HG03460 (cell line): ENCODE data around the gene ABAT.
"Not testable (repeated sequence)": the region's sequence is repeated elsewhere in the genome, so short reads cannot be mapped to it uniquely, and the experiment has no call there.

Experiments
- ATAC-seq: cut with Tn5 transposase; IDR thresholded peaks from one replicate; pipeline ENCODE4 v1.9.1; 2021; ENCODE audit not compliant: unreplicated experiment

ABAT gene

DNA sequence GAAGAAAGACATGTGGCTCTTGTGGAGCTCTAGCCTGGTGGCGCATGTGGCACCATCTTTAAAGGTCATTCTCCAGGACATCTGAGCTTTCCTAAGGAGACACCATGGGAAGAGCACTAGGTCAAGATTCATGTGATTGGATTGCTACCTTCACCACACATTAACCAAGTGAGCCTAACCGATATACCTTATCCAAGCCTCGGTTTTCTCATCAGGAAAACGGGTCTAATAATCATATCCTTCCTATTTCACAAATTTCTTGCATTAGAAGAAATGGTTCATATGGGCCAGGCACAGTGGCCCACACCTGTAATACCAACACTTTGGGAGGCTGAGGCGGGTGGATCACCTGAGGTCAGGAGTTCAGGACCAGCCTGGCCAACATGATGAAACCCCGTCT is 64.7 kb downstream of the ABAT start:
- no peak for ATAC-seq

DNA sequence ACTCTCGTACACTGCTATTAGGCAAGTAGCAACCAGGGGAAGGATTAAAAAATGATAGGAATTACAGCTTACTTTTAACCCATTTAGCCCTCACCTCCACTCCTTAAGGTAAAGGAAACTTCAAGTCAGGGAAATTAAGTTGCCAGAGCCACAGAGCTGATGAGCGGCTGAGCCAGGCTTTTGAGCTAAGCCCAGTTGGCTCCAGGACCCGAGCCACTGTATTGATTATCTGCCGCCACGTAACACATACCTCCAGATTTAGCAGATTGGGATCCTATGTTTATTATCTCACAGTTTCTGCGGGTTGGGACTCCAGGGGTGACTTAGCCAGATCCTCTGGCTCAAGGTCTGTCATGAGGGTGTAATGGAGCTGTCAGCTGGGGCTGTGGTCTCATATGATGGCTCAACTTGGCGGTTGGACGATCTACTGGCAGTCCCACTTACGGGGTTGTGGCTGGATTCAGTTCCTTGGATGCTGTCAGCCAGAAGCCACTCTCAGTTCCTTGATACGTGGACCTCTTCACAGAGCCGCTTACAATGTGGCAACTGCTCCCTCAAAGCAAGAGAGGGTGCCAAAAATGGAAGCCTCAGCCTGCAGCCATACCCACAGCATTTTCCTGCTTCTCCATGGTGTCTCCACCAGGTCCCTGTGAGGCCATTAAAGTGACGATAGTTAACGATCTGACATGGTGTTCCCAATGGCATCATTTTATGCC is 65.7 kb downstream of the ABAT start:
- no peak for ATAC-seq

DNA sequence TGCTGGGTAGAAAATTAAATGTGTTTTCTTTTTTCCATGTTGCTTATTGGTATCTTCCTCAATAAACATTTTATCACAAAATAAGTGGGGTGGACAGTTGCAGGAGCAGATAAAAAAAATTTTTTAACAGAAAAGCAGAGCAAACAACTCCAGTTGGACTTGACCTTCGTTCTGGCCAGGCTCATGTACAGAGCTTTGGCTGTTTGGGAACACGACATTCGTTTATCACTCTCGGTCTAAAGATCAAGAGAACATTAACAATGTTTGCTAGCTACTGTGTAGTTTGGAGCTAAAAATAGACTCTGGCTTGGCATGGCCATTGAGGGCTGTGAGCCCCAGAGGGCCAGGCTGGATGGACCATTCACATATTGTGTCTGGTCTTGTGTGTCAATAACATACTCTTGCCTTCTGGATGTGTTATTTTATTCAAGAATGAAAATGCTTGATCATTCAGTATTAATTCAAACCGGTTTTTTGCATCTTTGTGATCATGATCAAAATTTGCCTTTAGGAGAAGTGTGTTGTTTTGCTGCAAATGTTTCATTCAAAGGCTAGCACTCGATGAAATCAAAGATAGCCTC is 66.4 kb downstream of the ABAT start:
- ATAC-seq, result no peak

DNA sequence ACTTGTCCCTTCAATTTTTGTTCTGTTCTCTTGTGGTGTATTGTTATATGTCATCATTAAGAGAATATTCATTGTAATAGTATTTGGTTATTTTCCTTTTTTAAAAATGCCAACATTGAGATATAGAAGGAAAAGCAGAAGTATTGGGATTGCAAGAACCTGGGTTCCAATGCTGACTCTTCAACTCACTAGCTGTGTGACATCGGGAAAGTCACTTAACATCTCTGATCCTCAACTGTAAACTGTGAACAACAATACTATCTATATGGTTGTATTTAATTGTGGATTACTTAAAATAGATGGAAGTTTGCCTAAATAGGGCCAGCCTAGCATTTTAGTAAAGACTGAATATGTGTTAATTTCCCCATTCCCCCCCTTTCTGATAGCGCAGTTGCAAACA is 67.2 kb downstream of the ABAT start:
- no peak for ATAC-seq

DNA sequence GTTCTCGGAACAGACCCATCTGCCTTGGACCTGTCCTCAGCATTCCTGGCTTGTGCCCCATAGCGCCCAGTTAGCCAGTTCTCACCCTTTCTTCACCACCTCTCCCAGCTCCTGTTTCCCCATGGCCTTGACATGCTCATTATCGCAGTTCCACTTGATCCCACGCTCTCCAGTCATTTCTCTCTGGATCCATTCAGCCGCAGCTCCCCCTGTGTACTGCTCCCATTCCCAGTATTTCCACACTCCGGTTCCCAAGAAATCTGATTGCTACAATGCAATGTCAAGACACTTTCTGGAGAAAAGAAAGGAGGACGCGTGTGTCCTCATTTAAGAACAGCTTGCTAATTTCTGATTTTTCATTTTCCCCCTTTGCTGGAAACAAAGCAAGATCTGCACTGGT is 67.7 kb downstream of the ABAT start:
- no peak for ATAC-seq

GRCh38 chr16:8748944-8749343 is 74.5 kb downstream of the ABAT start:
- not testable (repeated sequence) for ATAC-seq

GRCh38 chr16:8751481-8752311 is 77.3 kb downstream of the ABAT start:
- ATAC-seq, result no peak

GRCh38 chr16:8752706-8753105 is 78.3 kb downstream of the ABAT start:
- ATAC-seq, result no peak

GRCh38 chr16:8753416-8754054 is 79.1 kb downstream of the ABAT start:
- no peak for ATAC-seq

- no peak for ATAC-seq
These were observed 82.3 kb downstream of the ABAT start for GRCh38 chr16:8756755-8757154.

GRCh38 chr16:8758022-8758421 is 83.6 kb downstream of the ABAT start:
- ATAC-seq, result no peak

GRCh38 chr16:8760021-8760420 is 85.6 kb downstream of the ABAT start:
- ATAC-seq, result no peak

DNA sequence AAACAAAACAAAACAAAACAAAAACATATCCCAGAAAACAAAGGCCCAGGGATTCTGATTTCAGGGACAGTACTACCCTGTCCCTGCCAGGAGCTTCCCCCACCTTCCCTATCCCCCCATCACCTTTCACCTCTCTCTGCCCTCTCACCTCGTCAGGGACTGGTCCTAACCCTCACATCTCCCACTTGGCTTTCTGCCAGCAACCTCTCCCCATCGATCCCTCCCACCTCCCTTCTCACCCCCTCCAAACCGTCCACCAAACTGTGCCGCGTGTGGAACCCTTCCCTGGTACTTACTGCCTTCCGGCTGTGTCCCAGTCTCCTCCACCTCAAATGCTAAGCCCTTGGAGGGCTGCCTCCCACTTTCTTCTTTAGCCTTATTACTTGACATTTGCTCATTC is 86.7 kb downstream of the ABAT start:
- no peak for ATAC-seq

- no peak for ATAC-seq
These were observed 87.8 kb downstream of the ABAT start for GRCh38 chr16:8762254-8762653.

GRCh38 chr16:8763083-8763482 is 88.7 kb downstream of the ABAT start:
- ATAC-seq, result no peak

GRCh38 chr16:8763899-8764298 is 89.5 kb downstream of the ABAT start:
- ATAC-seq, result no peak

DNA sequence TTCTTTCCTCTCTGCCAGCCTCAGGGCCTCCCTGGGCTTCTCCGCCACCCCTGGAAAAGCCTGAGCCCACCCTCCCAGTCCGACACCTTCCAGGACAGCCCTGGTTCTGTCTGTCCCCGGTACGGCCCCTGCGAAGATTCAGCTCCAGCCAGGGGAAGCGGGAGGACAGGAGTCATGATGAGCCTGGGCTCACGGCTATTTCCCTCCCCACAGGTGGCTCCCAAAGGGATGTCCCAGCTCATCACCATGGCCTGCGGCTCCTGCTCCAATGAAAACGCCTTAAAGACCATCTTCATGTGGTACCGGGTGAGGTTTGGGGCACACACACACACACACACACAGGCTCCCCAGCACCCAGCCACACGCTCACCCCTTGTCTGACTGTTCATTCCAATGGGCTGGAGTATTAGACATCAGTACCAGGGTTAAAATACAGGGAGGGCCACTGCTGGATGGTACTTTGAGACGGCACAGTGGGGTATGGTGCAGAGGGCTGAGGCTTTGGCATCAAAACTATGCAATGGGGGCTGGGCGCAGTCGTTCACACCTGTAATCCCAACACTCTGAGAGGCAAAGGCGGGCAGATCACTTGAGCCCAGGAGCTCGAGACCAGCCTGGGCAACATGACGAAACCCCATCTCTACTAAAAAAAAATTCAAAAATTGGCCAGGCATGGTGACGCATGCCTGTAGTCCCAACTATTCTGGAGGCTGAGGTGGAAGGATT is 90.3 kb downstream of the ABAT start:
- no peak for ATAC-seq

DNA sequence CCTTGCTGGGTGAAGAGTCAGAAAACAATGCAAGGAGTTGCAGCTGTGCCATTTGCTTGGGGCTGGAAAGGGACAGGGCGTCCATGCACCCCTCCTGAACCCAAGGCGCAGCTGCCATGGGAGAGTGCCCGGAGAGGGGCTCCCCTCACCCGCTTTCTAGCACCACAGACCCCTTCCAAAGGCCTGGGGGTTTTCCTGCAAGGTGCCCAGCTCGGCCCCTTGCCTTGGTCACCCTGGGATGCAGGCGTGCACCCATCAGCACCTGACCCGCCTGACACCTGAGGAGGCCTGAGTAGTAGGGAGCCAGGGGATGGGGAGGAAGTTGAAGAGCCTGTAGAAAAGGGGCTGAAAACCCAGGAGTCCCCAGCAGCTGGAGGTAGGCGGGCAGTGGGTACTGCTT is 92.8 kb downstream of the ABAT start:
- no peak for ATAC-seq

GRCh38 chr16:8768283-8768682 is 93.9 kb downstream of the ABAT start:
- ATAC-seq, result no peak

GRCh38 chr16:8768692-8769091 is 94.3 kb downstream of the ABAT start:
- no peak for ATAC-seq

DNA sequence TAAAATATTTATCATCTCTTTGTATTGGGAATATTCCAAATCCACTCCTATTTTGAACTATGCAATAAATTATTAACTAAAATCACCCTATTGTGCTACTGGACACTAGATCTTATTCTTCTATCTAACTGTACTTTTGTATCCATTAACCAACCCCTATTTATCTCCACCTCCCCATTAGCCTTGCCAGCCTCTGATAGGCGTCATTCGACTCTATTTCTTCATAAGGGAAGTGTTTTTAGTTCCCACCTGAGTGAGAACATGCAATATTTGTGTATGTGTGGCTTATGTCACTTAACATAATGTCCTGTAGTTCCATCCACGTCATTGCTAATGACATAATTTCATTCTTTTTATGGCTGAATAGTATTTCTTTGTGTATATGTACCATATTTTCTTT is 99.1 kb downstream of the ABAT start:
- ATAC-seq, result no peak
